ENCODE data around the gene WDFY3.

- TF ChIP-seq CTCF (IDR thresholded peaks at IDR 0.05) (no peak), POLR2A (IDR thresholded peaks at IDR 0.05) (no peak)
Observed at GRCh38 chr4:84938316-84938715, 28.2 kb downstream of the WDFY3 start.
